ENCODE results near the gene PFN3.
A peak's percentile ranks its signal among the peaks of the same experiment; 100 is the strongest.

GRCh38 chr5:177402271-177403043, 2.0 kb upstream of the PFN3 start:
- TF ChIP-seq, protein P1, sequence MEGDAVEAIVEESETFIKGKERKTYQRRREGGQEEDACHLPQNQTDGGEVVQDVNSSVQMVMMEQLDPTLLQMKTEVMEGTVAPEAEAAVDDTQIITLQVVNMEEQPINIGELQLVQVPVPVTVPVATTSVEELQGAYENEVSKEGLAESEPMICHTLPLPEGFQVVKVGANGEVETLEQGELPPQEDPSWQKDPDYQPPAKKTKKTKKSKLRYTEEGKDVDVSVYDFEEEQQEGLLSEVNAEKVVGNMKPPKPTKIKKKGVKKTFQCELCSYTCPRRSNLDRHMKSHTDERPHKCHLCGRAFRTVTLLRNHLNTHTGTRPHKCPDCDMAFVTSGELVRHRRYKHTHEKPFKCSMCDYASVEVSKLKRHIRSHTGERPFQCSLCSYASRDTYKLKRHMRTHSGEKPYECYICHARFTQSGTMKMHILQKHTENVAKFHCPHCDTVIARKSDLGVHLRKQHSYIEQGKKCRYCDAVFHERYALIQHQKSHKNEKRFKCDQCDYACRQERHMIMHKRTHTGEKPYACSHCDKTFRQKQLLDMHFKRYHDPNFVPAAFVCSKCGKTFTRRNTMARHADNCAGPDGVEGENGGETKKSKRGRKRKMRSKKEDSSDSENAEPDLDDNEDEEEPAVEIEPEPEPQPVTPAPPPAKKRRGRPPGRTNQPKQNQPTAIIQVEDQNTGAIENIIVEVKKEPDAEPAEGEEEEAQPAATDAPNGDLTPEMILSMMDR (IDR thresholded peaks at IDR 0.05; ENCODE audit: low read depth, low read length, poor library complexity, severe bottlenecking): no peak
- TF ChIP-seq EZH2phosphoT487 (IDR thresholded peaks at IDR 0.05; ENCODE audit: borderline replicate concordance, low read length): 0 out of 2 replicates have a peak, but pooled peaks have one; percentile 10

Data from DOHH2 (cell line).